CD8-positive, alpha-beta memory T cell (primary cell): ENCODE measurements around the gene STK10. TPM values are rescaled to one million over a fixed set of nuclear protein-coding genes. Genes with fewer than 3 reads are reported as not detected.
A peak's percentile ranks its signal among the peaks of the same experiment; 100 is the strongest.
"Not testable (repeated sequence)": the region's sequence is repeated elsewhere in the genome, so short reads cannot be mapped to it uniquely, and the experiment has no call there.

Experiments
- CTCF ChIA-PET: fragments of 350-600 bp; sonication (Branson Sonifier 250); formaldehyde crosslinking; loops from one replicate; lab custom pipeline; 2021; ENCODE audit warnings: antibody characterized with exemption; lab: Charles Lee
- POLR2A ChIA-PET: fragments of 350-600 bp; sonication (Branson Sonifier 250); formaldehyde crosslinking; loops from one replicate; lab custom pipeline; 2021; ENCODE audit warnings: antibody characterized with exemption; lab: Charles Lee
- DNase-seq, 5 donors: peaks; one replicate each; pipeline versions ENCODE4 v3.0.0 to v3.0.0-alpha.2; 2020 to 2022; ENCODE audit warnings: mixed read lengths in 1 of 5
- H3K27ac ChIP-seq: one replicate; pipeline ENCODE4 v1.7.0; 2013; ENCODE audit warnings: low read depth, mild to moderate bottlenecking, low read length, moderate library complexity
- H3K27me3 ChIP-seq: 2 replicates; pipeline ENCODE4 v1.7.0; 2013; ENCODE audit warnings: low read length, mild to moderate bottlenecking; ENCODE audit not compliant: insufficient read depth, poor library complexity, severe bottlenecking
- H3K36me3 ChIP-seq: 2 replicates; pipeline ENCODE4 v1.7.0; 2013; ENCODE audit warnings: mild to moderate bottlenecking, low read length, moderate library complexity; ENCODE audit not compliant: insufficient read depth
- H3K4me1 ChIP-seq: 2 replicates; pipeline ENCODE4 v1.7.0; 2013; ENCODE audit warnings: mild to moderate bottlenecking, low read length, moderate library complexity; ENCODE audit not compliant: insufficient read depth
- H3K4me3 ChIP-seq: 2 replicates; pipeline ENCODE4 v1.7.0; 2013; ENCODE audit warnings: mild to moderate bottlenecking, low read length
- H3K9me3 ChIP-seq: 2 replicates; pipeline ENCODE4 v1.7.0; 2013; ENCODE audit warnings: mild to moderate bottlenecking, low read length
- H3K27ac Mint-ChIP-seq, 8 donors: one replicate each; pipeline ENCODE4 v1.8.0; 2020 to 2021; ENCODE audit warnings: mixed read lengths in 8 of 8, mild to moderate bottlenecking in 6 of 8, inconsistent platforms in 3 of 8, moderate library complexity in 3 of 8
- H3K27me3 Mint-ChIP-seq, 2 donors: one replicate each; pipeline ENCODE4 v1.8.0; 2020 to 2021; ENCODE audit warnings: mixed read lengths in 2 of 2, mild to moderate bottlenecking in 1 of 2, moderate library complexity in 1 of 2
- H3K36me3 Mint-ChIP-seq, 3 donors: one replicate each; pipeline ENCODE4 v1.8.0; 2020 to 2021; ENCODE audit warnings: mixed read lengths in 3 of 3, inconsistent platforms in 1 of 3, mild to moderate bottlenecking in 1 of 3
- H3K4me1 Mint-ChIP-seq, 3 donors: one replicate each; pipeline ENCODE4 v1.8.0; 2020 to 2021; ENCODE audit warnings: mixed read lengths in 3 of 3, inconsistent platforms in 1 of 3, mild to moderate bottlenecking in 1 of 3
- H3K4me3 Mint-ChIP-seq, 7 donors: one replicate each; pipeline ENCODE4 v1.8.0; 2020 to 2021; ENCODE audit warnings: mixed read lengths in 7 of 7, mild to moderate bottlenecking in 6 of 7, moderate library complexity in 4 of 7, inconsistent platforms in 2 of 7
- H3K9me3 Mint-ChIP-seq, 5 donors: one replicate each; pipeline ENCODE4 v1.8.0; 2020 to 2022; ENCODE audit warnings: mixed read lengths in 5 of 5, mild to moderate bottlenecking in 3 of 5, moderate library complexity in 2 of 5, inconsistent platforms in 1 of 5
- polyA plus RNA-seq: library from polyadenylated mRNA; unstranded; fragments of 300-500 nt; fragmentation: Illumina TruSeq; gene quantifications from one replicate; pipeline ENCODE4 v1.2.3, GENCODE V29; 2021
- total RNA-seq, 2 experiments: library from RNA; stranded (reverse); gene quantifications; one replicate each; pipeline ENCODE4 v1.2.3, GENCODE V29; 2021

Gene STK10
- total and polyA plus RNA-seq, 3 experiments from 2014 or later, result 113 to 170 (median 118) TPM

- no peaks in the 10 kb centered on the region for H3K9me3 ChIP-seq
- POLR2A ChIA-PET, result no interaction called here
- no peak overlapping the region for H3K27ac ChIP-seq
- H3K4me3 Mint-ChIP-seq, result no peak overlapping the region
- H3K27me3 Mint-ChIP-seq, result peaks cover 0 to 4% of the 10 kb centered on the region in 2 donors
- H3K9me3 Mint-ChIP-seq, result no peaks in the 10 kb centered on the region
- H3K4me1 Mint-ChIP-seq, result peaks cover 7 to 12% (median 8%) of the 10 kb centered on the region in 3 donors
- CTCF ChIA-PET, result no interaction called here
- peaks cover 41% of the 10 kb centered on the region for H3K36me3 ChIP-seq
- H3K4me3 ChIP-seq, result no peak overlapping the region
- no peak for DNase-seq
- no peaks in the 10 kb centered on the region for H3K4me1 ChIP-seq
- H3K36me3 Mint-ChIP-seq, result peaks cover under 1 to 59% (median 12%) of the 10 kb centered on the region in 3 donors
- H3K27ac Mint-ChIP-seq, result peak overlapping the region in 1 of 8 donors; percentile 41
- no peaks in the 10 kb centered on the region for H3K27me3 ChIP-seq
These were observed 144.2 kb downstream of the STK10 start for GRCh38 chr5:172043865-172044264.

- H3K27ac Mint-ChIP-seq, result peak overlapping the region in 2 of 8 donors; percentile 41 to 73
- Histone ChIP-seq H3K27ac (no peak overlapping the region), H3K36me3 (peaks cover 24% of the 10 kb centered on the region), H3K4me1 (no peaks in the 10 kb centered on the region), H3K27me3 (no peaks in the 10 kb centered on the region), H3K4me3 (no peak overlapping the region), H3K9me3 (no peaks in the 10 kb centered on the region)
- ChIA-PET CTCF (interaction anchor here (2.0 kb wide), 1 partner anchor 8 kb away, joined by 8 read pairs; no protein-coding TSS in a partner anchor), POLR2A (no interaction called here)
- peaks cover 0 to 48% (median 5%) of the 10 kb centered on the region in 3 donors for H3K36me3 Mint-ChIP-seq
- no peak for DNase-seq
- H3K4me3 Mint-ChIP-seq, result peak overlapping the region in 1 of 7 donors; percentile 29
- peaks cover 0 to 3% (median 0%) of the 10 kb centered on the region in 5 donors for H3K9me3 Mint-ChIP-seq
- H3K27me3 Mint-ChIP-seq, result peaks cover 0 to 2% of the 10 kb centered on the region in 2 donors
- H3K4me1 Mint-ChIP-seq, result peaks cover 7 to 9% (median 8%) of the 10 kb centered on the region in 3 donors
These were observed 145.8 kb downstream of the STK10 start for GRCh38 chr5:172042183-172042582.

GRCh38 chr5:172038167-172038566 lies 149.9 kb downstream of the STK10 start:
- ChIA-PET CTCF (interaction anchor here (0.7 to 0.9 kb wide), 2 partner anchors 21 to 125 kb away, joined by 3 read pairs; no protein-coding TSS in a partner anchor), POLR2A (no interaction called here)
- Histone ChIP-seq H3K9me3 (no peaks in the 10 kb centered on the region), H3K4me1 (no peaks in the 10 kb centered on the region), H3K27ac (no peak overlapping the region), H3K27me3 (no peaks in the 10 kb centered on the region), H3K36me3 (no peaks in the 10 kb centered on the region), H3K4me3 (no peak overlapping the region)
- Mint-ChIP-seq H3K4me1 (peaks cover 11 to 18% (median 17%) of the 10 kb centered on the region in 3 donors), H3K9me3 (peaks cover 0 to 3% (median 0%) of the 10 kb centered on the region in 5 donors), H3K27me3 (no peaks in the 10 kb centered on the region), H3K27ac (no peak overlapping the region), H3K4me3 (no peak overlapping the region), H3K36me3 (peaks cover 0 to 13% (median 4%) of the 10 kb centered on the region in 3 donors)
- no peak for DNase-seq

GRCh38 chr5:172035049-172035448 lies 153.0 kb downstream of the STK10 start:
- peaks cover 6 to 21% (median 20%) of the 10 kb centered on the region in 3 donors for H3K36me3 Mint-ChIP-seq
- no peaks in the 10 kb centered on the region for H3K36me3 ChIP-seq
- H3K4me3 ChIP-seq, result no peak overlapping the region
- H3K4me1 ChIP-seq, result no peaks in the 10 kb centered on the region
- ChIA-PET POLR2A (no interaction called here), CTCF (no interaction called here)
- peaks cover 9 to 14% (median 14%) of the 10 kb centered on the region in 3 donors for H3K4me1 Mint-ChIP-seq
- no peak overlapping the region for H3K27ac ChIP-seq
- no peaks in the 10 kb centered on the region for H3K9me3 ChIP-seq
- H3K27me3 ChIP-seq, result no peaks in the 10 kb centered on the region
- H3K27me3 Mint-ChIP-seq, result no peaks in the 10 kb centered on the region
- no peak for DNase-seq
- H3K27ac Mint-ChIP-seq, result no peak overlapping the region
- peaks cover 2 to 7% (median 5%) of the 10 kb centered on the region in 5 donors for H3K9me3 Mint-ChIP-seq
- no peak overlapping the region for H3K4me3 Mint-ChIP-seq

- H3K4me3 ChIP-seq, result no peak overlapping the region
- no peak for DNase-seq
- Mint-ChIP-seq H3K4me3 (no peak overlapping the region), H3K27me3 (no peaks in the 10 kb centered on the region), H3K9me3 (peaks cover 2 to 6% (median 4%) of the 10 kb centered on the region in 5 donors), H3K27ac (peak overlapping the region in 1 of 8 donors; percentile 28), H3K4me1 (peaks cover 4 to 10% (median 8%) of the 10 kb centered on the region in 3 donors), H3K36me3 (peaks cover 12 to 25% (median 16%) of the 10 kb centered on the region in 3 donors)
- POLR2A ChIA-PET, result no interaction called here
- no peaks in the 10 kb centered on the region for H3K36me3 ChIP-seq
- no peak overlapping the region for H3K27ac ChIP-seq
- H3K4me1 ChIP-seq, result no peaks in the 10 kb centered on the region
- CTCF ChIA-PET, result no interaction called here
- no peaks in the 10 kb centered on the region for H3K9me3 ChIP-seq
- no peaks in the 10 kb centered on the region for H3K27me3 ChIP-seq
These were observed 156.0 kb downstream of the STK10 start for GRCh38 chr5:172031894-172032461.

GRCh38 chr5:172029876-172030275 lies 158.1 kb downstream of the STK10 start:
- POLR2A ChIA-PET, result no interaction called here
- CTCF ChIA-PET, result interaction anchor here (1.4 to 1.5 kb wide), 2 partner anchors 11 to 22 kb away, joined by 3 to 4 read pairs; no protein-coding TSS in a partner anchor

GRCh38 chr5:172028167-172028566 lies 159.9 kb downstream of the STK10 start:
- H3K4me3 ChIP-seq, result no peak overlapping the region
- no peaks in the 10 kb centered on the region for H3K9me3 ChIP-seq
- H3K4me1 ChIP-seq, result no peaks in the 10 kb centered on the region
- H3K27me3 Mint-ChIP-seq, result no peaks in the 10 kb centered on the region
- ChIA-PET POLR2A (no interaction called here), CTCF (interaction anchor here (1.4 kb wide), 1 partner anchor 20 kb away, joined by 4 read pairs; no protein-coding TSS in a partner anchor)
- no peak for DNase-seq
- H3K27me3 ChIP-seq, result no peaks in the 10 kb centered on the region
- peaks cover 2 to 6% (median 4%) of the 10 kb centered on the region in 5 donors for H3K9me3 Mint-ChIP-seq
- no peak overlapping the region for H3K27ac ChIP-seq
- peaks cover 12 to 21% (median 16%) of the 10 kb centered on the region in 3 donors for H3K36me3 Mint-ChIP-seq
- H3K27ac Mint-ChIP-seq, result peak overlapping the region in 1 of 8 donors; percentile 40
- H3K4me3 Mint-ChIP-seq, result no peak overlapping the region
- no peaks in the 10 kb centered on the region for H3K4me1 Mint-ChIP-seq
- H3K36me3 ChIP-seq, result no peaks in the 10 kb centered on the region

More at GRCh38 chr5:172029876-172030275, 158.1 kb downstream of the STK10 start:
- Histone ChIP-seq H3K4me3 (no peak overlapping the region), H3K27me3 (no peaks in the 10 kb centered on the region), H3K9me3 (no peaks in the 10 kb centered on the region), H3K27ac (no peak overlapping the region), H3K36me3 (no peaks in the 10 kb centered on the region), H3K4me1 (no peaks in the 10 kb centered on the region)
- no peak overlapping the region for H3K27ac Mint-ChIP-seq
- H3K27me3 Mint-ChIP-seq, result no peaks in the 10 kb centered on the region
- H3K36me3 Mint-ChIP-seq, result peaks cover 12 to 25% (median 16%) of the 10 kb centered on the region in 3 donors
- H3K4me3 Mint-ChIP-seq, result no peak overlapping the region
- peaks cover 2 to 4% (median 2%) of the 10 kb centered on the region in 3 donors for H3K4me1 Mint-ChIP-seq
- no peak for DNase-seq
- peaks cover 2 to 6% (median 4%) of the 10 kb centered on the region in 5 donors for H3K9me3 Mint-ChIP-seq

GRCh38 chr5:172020110-172020786 lies 167.8 kb downstream of the STK10 start:
- H3K27ac ChIP-seq, H3K9me3 Mint-ChIP-seq, POLR2A ChIA-PET, H3K9me3 ChIP-seq, H3K27me3 Mint-ChIP-seq, H3K36me3 ChIP-seq, H3K27me3 ChIP-seq, H3K4me3 Mint-ChIP-seq, H3K36me3 Mint-ChIP-seq, H3K4me3 ChIP-seq, H3K27ac Mint-ChIP-seq, DNase-seq, H3K4me1 Mint-ChIP-seq, H3K4me1 ChIP-seq, CTCF ChIA-PET: not testable (repeated sequence)
